ENCODE results near the gene RHBDD1. TPM values are rescaled to one million over a fixed set of nuclear protein-coding genes. Genes with fewer than 3 reads are reported as not detected.

RHBDD1 gene
- total RNA-seq, 1 donor from 2014 or later = 14.1 TPM

GRCh38 chr2:226909836-226910235, 74.0 kb downstream of the RHBDD1 start:
- no peak overlapping the region for H3K4me3 ChIP-seq (ENCODE audit: low read depth, low read length)
- no peak for TF ChIP-seq CTCF (conservative IDR thresholded peaks at IDR 0.05; ENCODE audit: low read depth, low read length)
- DNase-seq (ENCODE audit: low read depth) = no peak

GRCh38 chr2:226910384-226910783, 74.5 kb downstream of the RHBDD1 start:
- DNase-seq (ENCODE audit: low read depth) = no peak
- no peak for TF ChIP-seq CTCF (conservative IDR thresholded peaks at IDR 0.05; ENCODE audit: low read depth, low read length)
- H3K4me3 ChIP-seq (ENCODE audit: low read depth, low read length) = no peak overlapping the region

- no peak for TF ChIP-seq CTCF (conservative IDR thresholded peaks at IDR 0.05; ENCODE audit: low read depth, low read length)
- H3K4me3 ChIP-seq (ENCODE audit: low read depth, low read length) = no peak overlapping the region
- no peak for DNase-seq (ENCODE audit: low read depth)
Observed at GRCh38 chr2:226911932-226912331, 76.1 kb downstream of the RHBDD1 start.

- H3K4me3 ChIP-seq (ENCODE audit: low read depth, low read length) = no peak overlapping the region
- TF ChIP-seq CTCF (conservative IDR thresholded peaks at IDR 0.05; ENCODE audit: low read depth, low read length) = no peak
- no peak for DNase-seq (ENCODE audit: low read depth)
Observed at GRCh38 chr2:226913641-226914040, 77.8 kb downstream of the RHBDD1 start.

GRCh38 chr2:226915846-226916360, 80.0 kb downstream of the RHBDD1 start:
- DNase-seq (ENCODE audit: low read depth) = no peak

GRCh38 chr2:226916669-226917068, 80.8 kb downstream of the RHBDD1 start:
- H3K4me3 ChIP-seq (ENCODE audit: low read depth, low read length) = no peak overlapping the region
- no peak for TF ChIP-seq CTCF (conservative IDR thresholded peaks at IDR 0.05; ENCODE audit: low read depth, low read length)
- DNase-seq (ENCODE audit: low read depth) = no peak

More at GRCh38 chr2:226915846-226916360, 80.0 kb downstream of the RHBDD1 start:
- no peak overlapping the region for H3K4me3 ChIP-seq (ENCODE audit: low read depth, low read length)
- no peak for TF ChIP-seq CTCF (conservative IDR thresholded peaks at IDR 0.05; ENCODE audit: low read depth, low read length)

- DNase-seq (ENCODE audit: low read depth) = no peak
- no peak for TF ChIP-seq CTCF (conservative IDR thresholded peaks at IDR 0.05; ENCODE audit: low read depth, low read length)
- no peak overlapping the region for H3K4me3 ChIP-seq (ENCODE audit: low read depth, low read length)
Observed at GRCh38 chr2:226932443-226932842, 96.6 kb downstream of the RHBDD1 start.

All from epithelial cell of proximal tubule (primary cell).